ENCODE measurements around the gene TADA2A.
"Not testable (repeated sequence)": the region's sequence is repeated elsewhere in the genome, so short reads cannot be mapped to it uniquely, and the experiment has no call there.

Gene TADA2A

DNA sequence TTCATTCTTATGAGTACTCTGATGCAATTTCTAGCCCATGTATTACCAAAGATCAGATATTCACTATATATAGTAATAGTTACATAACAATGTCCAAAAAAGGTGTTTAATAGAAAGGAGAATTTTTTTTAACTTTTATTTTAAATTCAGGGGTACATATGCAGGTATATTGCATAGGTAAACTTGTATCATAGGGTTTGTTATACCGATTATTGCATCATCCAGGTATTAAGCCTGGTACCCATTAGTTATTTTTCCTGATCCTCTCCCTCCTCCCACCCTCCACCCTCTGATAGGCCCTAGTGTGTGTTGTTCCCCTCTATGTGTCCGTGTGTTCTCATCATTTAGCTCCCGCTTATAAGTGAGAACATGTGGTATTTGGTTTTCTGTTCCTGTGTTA, 51.1 kb downstream of the TADA2A start:
- no CpG with 5 or more reads among the region's 3 CpGs for WGBS, 2 donors (ENCODE audit: extremely low coverage in 2 of 2, insufficient read length in 2 of 2, insufficient replicate concordance in 1 of 2)
- H4K91ac ChIP-seq (ENCODE audit: low read depth, low read length, poor library complexity); H3K23ac ChIP-seq (ENCODE audit: low read depth, low read length, poor library complexity); H4K8ac ChIP-seq (ENCODE audit: low read depth, low read length); H2BK12ac ChIP-seq (ENCODE audit: low read length); H3K27me3 ChIP-seq (ENCODE audit: control insufficient read depth in 3 of 3, insufficient read depth in 3 of 3, low read depth in 1 of 3, low read length in 3 of 3); H3K27ac ChIP-seq (replicated peaks; ENCODE audit: low read length); H2BK15ac ChIP-seq (ENCODE audit: low read length); DNase-seq (ENCODE audit: low spot score); H3K9me3 ChIP-seq (replicated peaks in 1 of 2; ENCODE audit: control insufficient read depth in 2 of 2, insufficient read depth in 1 of 2, low read depth in 1 of 2, low read length in 2 of 2); H3K4me3 ChIP-seq (ENCODE audit: low read length in 2 of 2); H3K4me1 ChIP-seq (ENCODE audit: control insufficient read depth in 2 of 2, insufficient read depth in 1 of 2, low read depth in 1 of 2, low read length in 2 of 2); H3K14ac ChIP-seq (ENCODE audit: low read length); H3K18ac ChIP-seq (ENCODE audit: low read length); H3K4me2 ChIP-seq (ENCODE audit: insufficient read depth, low read length, poor library complexity, severe bottlenecking); H3K79me1 ChIP-seq (ENCODE audit: low read depth, low read length); H3K9ac ChIP-seq (ENCODE audit: low read depth, low read length, poor library complexity); H2AFZ ChIP-seq (ENCODE audit: low read length); H2AK5ac ChIP-seq (ENCODE audit: low read depth, low read length); H2BK5ac ChIP-seq (ENCODE audit: low read length); H2BK120ac ChIP-seq (ENCODE audit: low read depth, low read length); H3K4ac ChIP-seq (ENCODE audit: low read length): not testable (repeated sequence)
- peaks cover 0 to 72% of the 10 kb centered on the region in 2 donors for H3K36me3 ChIP-seq (replicated peaks in 1 of 2; ENCODE audit: control insufficient read depth in 2 of 2, insufficient read depth in 2 of 2, low read length in 2 of 2)

DNA sequence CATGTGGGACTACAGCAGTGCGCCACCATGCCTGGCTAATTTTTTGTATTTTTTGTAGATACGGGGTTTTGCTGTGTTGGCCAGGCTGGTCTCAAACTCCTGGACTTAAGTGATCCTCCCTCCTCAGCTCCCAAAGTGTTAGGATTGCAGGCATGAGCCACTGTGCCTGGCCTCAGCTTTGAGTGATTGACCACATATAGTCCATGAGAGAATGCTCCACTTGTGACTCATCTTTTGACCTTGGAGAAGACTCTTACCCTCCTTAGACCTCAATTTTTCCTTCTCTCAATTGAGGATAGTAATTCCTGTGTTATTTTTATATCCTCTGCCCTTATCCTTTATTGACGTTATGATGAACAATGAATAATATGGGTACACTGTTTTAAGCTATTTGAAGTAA, 52.1 kb downstream of the TADA2A start:
- Histone ChIP-seq H4K8ac (ENCODE audit: low read depth, low read length) (no peak overlapping the region), H3K4ac (ENCODE audit: low read length) (no peak overlapping the region), H3K4me3 (ENCODE audit: low read length in 2 of 2) (no peak overlapping the region), H3K4me1 (ENCODE audit: control insufficient read depth in 2 of 2, insufficient read depth in 1 of 2, low read depth in 1 of 2, low read length in 2 of 2) (peaks cover 0 to 3% of the 10 kb centered on the region in 2 donors), H2BK120ac (ENCODE audit: low read depth, low read length) (no peak overlapping the region), H2BK12ac (ENCODE audit: low read length) (no peak overlapping the region), H4K91ac (ENCODE audit: low read depth, low read length, poor library complexity) (no peak overlapping the region), H3K79me1 (ENCODE audit: low read depth, low read length) (no peaks in the 10 kb centered on the region), H3K27ac (replicated peaks; ENCODE audit: low read length) (no peak overlapping the region), H2BK15ac (ENCODE audit: low read length) (no peak overlapping the region), H3K4me2 (ENCODE audit: insufficient read depth, low read length, poor library complexity, severe bottlenecking) (no peak overlapping the region), H2AFZ (ENCODE audit: low read length) (no peak overlapping the region), H3K36me3 (replicated peaks in 1 of 2; ENCODE audit: control insufficient read depth in 2 of 2, insufficient read depth in 2 of 2, low read length in 2 of 2) (peaks cover 0 to 73% of the 10 kb centered on the region in 2 donors), H3K9ac (ENCODE audit: low read depth, low read length, poor library complexity) (no peak overlapping the region), H3K23ac (ENCODE audit: low read depth, low read length, poor library complexity) (no peak overlapping the region), H3K14ac (ENCODE audit: low read length) (no peak overlapping the region), H2AK5ac (ENCODE audit: low read depth, low read length) (no peak overlapping the region), H3K9me3 (replicated peaks in 1 of 2; ENCODE audit: control insufficient read depth in 2 of 2, insufficient read depth in 1 of 2, low read depth in 1 of 2, low read length in 2 of 2) (no peaks in the 10 kb centered on the region), H2BK5ac (ENCODE audit: low read length) (no peak overlapping the region), H3K27me3 (ENCODE audit: control insufficient read depth in 3 of 3, insufficient read depth in 3 of 3, low read depth in 1 of 3, low read length in 3 of 3) (no peaks in the 10 kb centered on the region), H3K18ac (ENCODE audit: low read length) (no peak overlapping the region)
- no CpG with 5 or more reads among the region's 3 CpGs for WGBS, 2 donors (ENCODE audit: extremely low coverage in 2 of 2, insufficient read length in 2 of 2, insufficient replicate concordance in 1 of 2)
- DNase-seq (ENCODE audit: low spot score), result no peak

DNA sequence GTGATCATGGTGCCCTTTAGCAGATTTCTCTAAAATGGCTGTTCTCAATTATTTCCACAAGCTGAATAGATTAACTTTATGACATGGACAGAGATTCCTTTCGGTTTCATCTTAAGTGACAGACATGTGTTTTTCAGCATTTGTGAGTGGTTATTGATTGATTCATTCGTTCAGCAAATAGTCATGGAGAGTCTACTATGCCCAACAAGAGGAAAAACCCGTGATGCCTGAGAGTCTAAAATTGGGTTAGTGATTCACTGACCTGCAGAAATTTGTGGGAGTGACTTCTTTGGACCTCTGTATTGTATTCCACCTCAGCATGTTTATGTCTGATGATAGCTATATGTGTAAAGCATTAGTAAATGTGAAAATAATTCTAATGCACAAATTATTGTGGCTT, 55.0 kb downstream of the TADA2A start:
- H3K79me1 ChIP-seq (ENCODE audit: low read depth, low read length), result no peaks in the 10 kb centered on the region
- no peak overlapping the region for H2AK5ac ChIP-seq (ENCODE audit: low read depth, low read length)
- no peak overlapping the region for H3K4ac ChIP-seq (ENCODE audit: low read length)
- no peak overlapping the region for H2BK12ac ChIP-seq (ENCODE audit: low read length)
- H3K23ac ChIP-seq (ENCODE audit: low read depth, low read length, poor library complexity), result no peak overlapping the region
- no peak overlapping the region for H2AFZ ChIP-seq (ENCODE audit: low read length)
- no peak overlapping the region for H2BK5ac ChIP-seq (ENCODE audit: low read length)
- H2BK15ac ChIP-seq (ENCODE audit: low read length), result no peak overlapping the region
- no peak overlapping the region for H2BK120ac ChIP-seq (ENCODE audit: low read depth, low read length)
- H3K4me2 ChIP-seq (ENCODE audit: insufficient read depth, low read length, poor library complexity, severe bottlenecking), result no peak overlapping the region
- no peaks in the 10 kb centered on the region for H3K9me3 ChIP-seq (replicated peaks in 1 of 2; ENCODE audit: control insufficient read depth in 2 of 2, insufficient read depth in 1 of 2, low read depth in 1 of 2, low read length in 2 of 2)
- no peak overlapping the region for H4K8ac ChIP-seq (ENCODE audit: low read depth, low read length)
- no peak overlapping the region for H3K14ac ChIP-seq (ENCODE audit: low read length)
- H3K9ac ChIP-seq (ENCODE audit: low read depth, low read length, poor library complexity), result no peak overlapping the region
- H3K27me3 ChIP-seq (ENCODE audit: control insufficient read depth in 3 of 3, insufficient read depth in 3 of 3, low read depth in 1 of 3, low read length in 3 of 3), result no peaks in the 10 kb centered on the region
- H3K4me3 ChIP-seq (ENCODE audit: low read length in 2 of 2), result no peak overlapping the region
- DNase-seq (ENCODE audit: low spot score), result no peak
- H4K91ac ChIP-seq (ENCODE audit: low read depth, low read length, poor library complexity), result no peak overlapping the region
- no peak overlapping the region for H3K27ac ChIP-seq (replicated peaks; ENCODE audit: low read length)
- WGBS, 2 donors (ENCODE audit: extremely low coverage in 2 of 2, insufficient read length in 2 of 2, insufficient replicate concordance in 1 of 2), result no CpG with 5 or more reads among the region's 3 CpGs
- peaks cover 0 to 2% of the 10 kb centered on the region in 2 donors for H3K4me1 ChIP-seq (ENCODE audit: control insufficient read depth in 2 of 2, insufficient read depth in 1 of 2, low read depth in 1 of 2, low read length in 2 of 2)
- no peak overlapping the region for H3K18ac ChIP-seq (ENCODE audit: low read length)
- H3K36me3 ChIP-seq (replicated peaks in 1 of 2; ENCODE audit: control insufficient read depth in 2 of 2, insufficient read depth in 2 of 2, low read length in 2 of 2), result peaks cover 2 to 88% of the 10 kb centered on the region in 2 donors

DNA sequence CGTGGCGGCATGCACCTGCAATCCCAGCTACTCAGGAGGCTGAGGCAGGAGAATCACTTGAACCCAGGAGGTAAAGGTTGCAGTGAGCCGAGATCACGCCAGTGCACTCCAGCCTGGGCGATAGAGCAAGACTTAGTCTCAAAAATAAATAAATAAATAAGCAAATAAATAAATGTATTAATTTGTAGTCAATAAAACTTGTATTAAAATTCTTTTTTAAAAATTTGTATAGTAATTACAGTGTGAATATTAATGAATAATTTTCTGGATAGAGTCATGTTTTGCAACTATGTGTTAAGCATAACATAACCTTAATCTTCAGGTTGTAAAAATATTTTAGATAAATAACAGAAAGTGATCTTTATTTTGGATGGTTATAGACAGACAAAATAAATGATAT, 55.8 kb downstream of the TADA2A start:
- Histone ChIP-seq H3K9ac (ENCODE audit: low read depth, low read length, poor library complexity) (no peak overlapping the region), H4K8ac (ENCODE audit: low read depth, low read length) (no peak overlapping the region), H2BK120ac (ENCODE audit: low read depth, low read length) (no peak overlapping the region), H3K14ac (ENCODE audit: low read length) (no peak overlapping the region), H3K36me3 (replicated peaks in 1 of 2; ENCODE audit: control insufficient read depth in 2 of 2, insufficient read depth in 2 of 2, low read length in 2 of 2) (peaks cover 2 to 92% of the 10 kb centered on the region in 2 donors), H4K91ac (ENCODE audit: low read depth, low read length, poor library complexity) (no peak overlapping the region), H2BK12ac (ENCODE audit: low read length) (no peak overlapping the region), H3K27ac (replicated peaks; ENCODE audit: low read length) (no peak overlapping the region), H3K4me3 (ENCODE audit: low read length in 2 of 2) (no peak overlapping the region), H2AFZ (ENCODE audit: low read length) (no peak overlapping the region), H2BK5ac (ENCODE audit: low read length) (no peak overlapping the region), H2AK5ac (ENCODE audit: low read depth, low read length) (no peak overlapping the region), H3K4ac (ENCODE audit: low read length) (no peak overlapping the region), H3K4me2 (ENCODE audit: insufficient read depth, low read length, poor library complexity, severe bottlenecking) (no peak overlapping the region), H3K23ac (ENCODE audit: low read depth, low read length, poor library complexity) (no peak overlapping the region), H2BK15ac (ENCODE audit: low read length) (no peak overlapping the region), H3K18ac (ENCODE audit: low read length) (no peak overlapping the region), H3K79me1 (ENCODE audit: low read depth, low read length) (no peaks in the 10 kb centered on the region), H3K4me1 (ENCODE audit: control insufficient read depth in 2 of 2, insufficient read depth in 1 of 2, low read depth in 1 of 2, low read length in 2 of 2) (peaks cover 0 to 2% of the 10 kb centered on the region in 2 donors), H3K27me3 (ENCODE audit: control insufficient read depth in 3 of 3, insufficient read depth in 3 of 3, low read depth in 1 of 3, low read length in 3 of 3) (no peaks in the 10 kb centered on the region), H3K9me3 (replicated peaks in 1 of 2; ENCODE audit: control insufficient read depth in 2 of 2, insufficient read depth in 1 of 2, low read depth in 1 of 2, low read length in 2 of 2) (no peaks in the 10 kb centered on the region)
- no peak for DNase-seq (ENCODE audit: low spot score)
- no CpG with 5 or more reads among the region's 5 CpGs for WGBS, 2 donors (ENCODE audit: extremely low coverage in 2 of 2, insufficient read length in 2 of 2, insufficient replicate concordance in 1 of 2)

Measured in neuronal stem cell (in vitro differentiated cells).